GM18499 (cell line): ENCODE results near the gene UGGT2.

Source experiments
- ATAC-seq: cut with Tn5 transposase; IDR thresholded peaks from one replicate; pipeline ENCODE4 v1.9.1; 2021; ENCODE audit warnings: moderate number of reproducible peaks; ENCODE audit not compliant: insufficient read depth, unreplicated experiment

Gene UGGT2

GRCh38 chr13:95754069-95754468, 299.1 kb downstream of the UGGT2 start:
- ATAC-seq, result no peak

DNA sequence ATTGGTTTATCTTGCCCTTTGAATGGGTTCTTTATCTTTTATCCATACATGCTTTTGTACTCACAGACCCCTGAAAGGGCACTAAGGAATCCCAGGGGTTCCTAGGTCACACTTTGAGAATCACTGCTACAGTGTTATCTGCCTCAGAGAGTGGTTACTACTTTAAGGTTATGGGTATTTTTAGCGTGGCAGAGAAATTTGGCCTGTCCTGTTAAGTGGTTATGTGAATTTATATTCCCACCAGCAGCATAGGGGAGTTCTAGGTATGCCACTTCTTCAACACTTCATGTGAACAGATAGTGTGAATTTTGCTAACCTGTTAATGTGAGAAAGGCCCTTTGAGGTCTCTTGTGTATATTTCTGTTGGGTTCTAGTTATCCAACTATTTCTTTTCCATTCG, 300.5 kb downstream of the UGGT2 start:
- no peak for ATAC-seq
